DOHH2 (cell line): ENCODE measurements around the gene SLC12A8.

ENCODE experiments used
- H3F3A ChIP-seq: fragments of 200-600 bp; sonication (generic), shearing (Covaris generic); 2 replicates; pipeline ENCODE4 v1.6.0; 2016; ENCODE audit warnings: antibody characterized with exemption, mild to moderate bottlenecking; ENCODE audit not compliant: control insufficient read depth, insufficient read depth
- H3K27ac ChIP-seq: fragments of 200-600 bp; sonication (generic); 2 replicates; pipeline ENCODE4 v1.5.1; 2014; ENCODE audit warnings: low read depth, mild to moderate bottlenecking, low read length, moderate library complexity
- H3K27me3 ChIP-seq: fragments of 200-600 bp; sonication (generic); 2 replicates; pipeline ENCODE4 v1.6.1; 2014; ENCODE audit warnings: mild to moderate bottlenecking, low read length, mixed read lengths; ENCODE audit not compliant: control insufficient read depth
- H3K36me3 ChIP-seq: fragments of 200-600 bp; sonication (generic); 2 replicates; pipeline ENCODE4 v1.6.1; 2014; ENCODE audit warnings: mild to moderate bottlenecking, low read length, moderate library complexity, mixed read lengths; ENCODE audit not compliant: control insufficient read depth
- H3K4me1 ChIP-seq: fragments of 200-600 bp; sonication (generic); 2 replicates; pipeline ENCODE4 v1.6.1; 2014; ENCODE audit warnings: mild to moderate bottlenecking, low read length, mixed read lengths; ENCODE audit not compliant: control insufficient read depth
- H3K4me2 ChIP-seq: fragments of 200-600 bp; sonication (generic); 2 replicates; pipeline ENCODE4 v1.6.0; 2014; ENCODE audit warnings: mild to moderate bottlenecking, low read length, moderate library complexity
- H3K4me3 ChIP-seq: fragments of 200-600 bp; sonication (generic); 2 replicates; pipeline ENCODE4 v1.5.1; 2014; ENCODE audit warnings: mild to moderate bottlenecking, low read length, mixed read lengths
- H3K79me2 ChIP-seq: fragments of 200-600 bp; sonication (generic); 2 replicates; pipeline ENCODE4 v1.6.1; 2014; ENCODE audit warnings: mild to moderate bottlenecking, low read length, mixed read lengths; ENCODE audit not compliant: control insufficient read depth
- H3K9me2 ChIP-seq: fragments of 200-600 bp; sonication (generic); replicated peaks from 2 replicates; pipeline ENCODE4 v1.6.1; 2014; ENCODE audit warnings: mild to moderate bottlenecking, low read length, mixed read lengths; ENCODE audit not compliant: control insufficient read depth
- H3K9me3 ChIP-seq: fragments of 200-600 bp; sonication (generic); 2 replicates; pipeline ENCODE4 v1.6.1; 2014; ENCODE audit warnings: antibody characterized with exemption, low read length, mixed read lengths; ENCODE audit not compliant: control insufficient read depth, insufficient read depth
- H4K20me1 ChIP-seq: fragments of 200-600 bp; sonication (generic); 2 replicates; pipeline ENCODE4 v1.6.0; 2014; ENCODE audit warnings: low read depth, mild to moderate bottlenecking, antibody characterized with exemption, low read length, moderate library complexity; ENCODE audit not compliant: control insufficient read depth, insufficient read depth
- CTCF ChIP-seq: fragments of 200-600 bp; sonication (generic); IDR thresholded peaks from one replicate; pipeline ENCODE4 v1.5.1; 2014; ENCODE audit warnings: antibody characterized with exemption, mild to moderate bottlenecking, low read depth, low read length; ENCODE audit not compliant: poor library complexity, severe bottlenecking
- EZH2phosphoT487 ChIP-seq: fragments of 200-600 bp; sonication (generic); IDR thresholded peaks from 2 replicates; pipeline ENCODE4 v1.6.1; 2017; ENCODE audit warnings: borderline replicate concordance, mild to moderate bottlenecking, antibody characterized with exemption, low read length, moderate library complexity, mixed read lengths

SLC12A8 gene

GRCh38 chr3:125102470-125102869 lies 110.1 kb downstream of the SLC12A8 start:
- no peaks in the 10 kb centered on the region for H3K79me2 ChIP-seq
- H3K4me2 ChIP-seq, result no peak overlapping the region
- no peak overlapping the region for H3K27ac ChIP-seq
- no peaks in the 10 kb centered on the region for H3K9me3 ChIP-seq
- H3K4me3 ChIP-seq, result no peak overlapping the region
- peaks cover 5% of the 10 kb centered on the region; the same call in 1 of the 2 replicates for H3K27me3 ChIP-seq
- no peaks in the 10 kb centered on the region for H3K4me1 ChIP-seq
- H3K36me3 ChIP-seq, result no peaks in the 10 kb centered on the region
- H4K20me1 ChIP-seq, result no peaks in the 10 kb centered on the region
- H3F3A ChIP-seq, result no peaks in the 10 kb centered on the region
- no peaks in the 10 kb centered on the region for H3K9me2 ChIP-seq
- TF ChIP-seq EZH2phosphoT487, result no peak
- TF ChIP-seq CTCF, result no peak

GRCh38 chr3:125098611-125099291 lies 113.8 kb downstream of the SLC12A8 start:
- Histone ChIP-seq H3K4me1 (no peaks in the 10 kb centered on the region), H4K20me1 (no peaks in the 10 kb centered on the region), H3K9me2 (no peaks in the 10 kb centered on the region), H3K79me2 (no peaks in the 10 kb centered on the region), H3K4me3 (no peak overlapping the region), H3K27ac (no peak overlapping the region), H3F3A (no peaks in the 10 kb centered on the region), H3K36me3 (no peaks in the 10 kb centered on the region), H3K4me2 (no peak overlapping the region), H3K9me3 (no peaks in the 10 kb centered on the region), H3K27me3 (no peaks in the 10 kb centered on the region; the same call in 1 of the 2 replicates)
- TF ChIP-seq EZH2phosphoT487, result no peak
- TF ChIP-seq CTCF, result no peak

GRCh38 chr3:125090649-125091048 lies 121.9 kb downstream of the SLC12A8 start:
- TF ChIP-seq EZH2phosphoT487 (no peak), CTCF (no peak)
- no peaks in the 10 kb centered on the region for H3F3A ChIP-seq
- H3K27me3 ChIP-seq, result peaks cover 12% of the 10 kb centered on the region
- no peak overlapping the region for H3K4me3 ChIP-seq
- no peaks in the 10 kb centered on the region for H3K36me3 ChIP-seq
- H3K9me2 ChIP-seq, result no peaks in the 10 kb centered on the region
- H3K9me3 ChIP-seq, result no peaks in the 10 kb centered on the region
- H3K27ac ChIP-seq, result no peak overlapping the region
- H3K4me1 ChIP-seq, result no peaks in the 10 kb centered on the region
- no peaks in the 10 kb centered on the region for H4K20me1 ChIP-seq
- no peaks in the 10 kb centered on the region for H3K79me2 ChIP-seq
- H3K4me2 ChIP-seq, result no peak overlapping the region
